8988T (cell line): Measurements from ENCODE around the gene HSD3B7.

Source experiments
- DNase-seq: peaks from one replicate; pipeline ENCODE4 v3.0.0; 2011

The HSD3B7 gene

DNA sequence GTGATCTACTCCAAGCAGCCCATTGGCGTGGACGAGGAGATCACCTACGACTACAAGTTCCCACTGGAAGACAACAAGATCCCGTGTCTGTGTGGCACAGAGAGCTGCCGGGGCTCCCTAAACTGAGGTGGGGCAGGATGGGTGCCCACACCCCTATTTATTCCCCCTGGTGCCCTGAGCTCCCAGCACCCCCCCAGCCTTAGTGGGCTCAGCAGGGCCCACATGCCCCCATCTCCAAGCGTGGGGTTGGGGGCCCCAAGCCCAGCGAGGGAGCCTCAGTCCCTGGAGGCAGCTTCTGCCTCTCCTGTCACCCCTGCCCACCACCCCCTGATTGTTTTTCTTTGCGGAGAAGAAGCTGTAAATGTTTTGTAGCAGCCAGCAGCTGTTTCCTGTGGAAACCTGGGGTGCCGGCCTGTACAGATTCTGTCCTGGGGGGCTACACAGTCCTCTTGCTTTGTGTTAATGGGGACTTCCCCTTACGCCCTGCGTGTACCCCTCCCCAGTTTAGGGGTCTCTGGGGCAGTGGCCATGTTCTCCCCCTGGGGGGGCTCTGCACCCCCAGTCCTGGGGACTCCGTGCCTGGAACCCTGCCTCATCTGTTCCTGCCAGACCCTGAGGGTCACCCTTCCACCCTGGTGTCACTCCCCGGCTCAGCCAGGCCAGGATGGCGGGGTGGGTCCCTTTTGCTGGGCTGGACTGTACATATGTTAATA, 953 bp upstream of the HSD3B7 start:
- DNase-seq = no peak

DNA sequence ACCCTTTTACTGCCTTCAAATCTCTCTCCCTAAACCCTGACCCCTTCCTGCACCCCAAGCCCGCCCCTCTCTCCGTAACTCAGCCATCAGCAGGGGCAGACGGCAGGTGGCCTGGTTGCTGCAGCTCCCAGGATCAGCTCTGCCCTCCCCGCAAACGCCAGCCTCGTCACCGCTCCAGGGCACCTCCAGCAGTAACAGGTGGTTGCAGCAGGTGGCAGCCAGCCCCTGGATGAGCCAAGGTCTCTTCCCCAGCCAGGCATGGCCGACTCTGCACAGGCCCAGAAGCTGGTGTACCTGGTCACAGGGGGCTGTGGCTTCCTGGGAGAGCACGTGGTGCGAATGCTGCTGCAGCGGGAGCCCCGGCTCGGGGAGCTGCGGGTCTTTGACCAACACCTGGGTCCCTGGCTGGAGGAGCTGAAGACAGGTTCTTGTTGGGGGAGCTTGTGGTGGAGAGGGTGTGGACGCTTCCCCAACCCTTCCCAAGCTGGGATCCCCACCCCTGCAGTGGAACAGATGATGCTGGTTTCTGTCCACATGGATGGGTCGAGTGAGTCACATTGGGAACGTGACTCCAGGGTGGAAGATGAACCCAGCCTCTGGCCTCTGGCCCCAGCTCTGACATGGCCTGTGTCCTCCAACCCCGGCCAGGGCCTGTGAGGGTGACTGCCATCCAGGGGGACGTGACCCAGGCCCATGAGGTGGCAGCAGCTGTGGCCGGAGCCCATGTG, 558 bp downstream of the HSD3B7 start:
- no peak for DNase-seq

DNA sequence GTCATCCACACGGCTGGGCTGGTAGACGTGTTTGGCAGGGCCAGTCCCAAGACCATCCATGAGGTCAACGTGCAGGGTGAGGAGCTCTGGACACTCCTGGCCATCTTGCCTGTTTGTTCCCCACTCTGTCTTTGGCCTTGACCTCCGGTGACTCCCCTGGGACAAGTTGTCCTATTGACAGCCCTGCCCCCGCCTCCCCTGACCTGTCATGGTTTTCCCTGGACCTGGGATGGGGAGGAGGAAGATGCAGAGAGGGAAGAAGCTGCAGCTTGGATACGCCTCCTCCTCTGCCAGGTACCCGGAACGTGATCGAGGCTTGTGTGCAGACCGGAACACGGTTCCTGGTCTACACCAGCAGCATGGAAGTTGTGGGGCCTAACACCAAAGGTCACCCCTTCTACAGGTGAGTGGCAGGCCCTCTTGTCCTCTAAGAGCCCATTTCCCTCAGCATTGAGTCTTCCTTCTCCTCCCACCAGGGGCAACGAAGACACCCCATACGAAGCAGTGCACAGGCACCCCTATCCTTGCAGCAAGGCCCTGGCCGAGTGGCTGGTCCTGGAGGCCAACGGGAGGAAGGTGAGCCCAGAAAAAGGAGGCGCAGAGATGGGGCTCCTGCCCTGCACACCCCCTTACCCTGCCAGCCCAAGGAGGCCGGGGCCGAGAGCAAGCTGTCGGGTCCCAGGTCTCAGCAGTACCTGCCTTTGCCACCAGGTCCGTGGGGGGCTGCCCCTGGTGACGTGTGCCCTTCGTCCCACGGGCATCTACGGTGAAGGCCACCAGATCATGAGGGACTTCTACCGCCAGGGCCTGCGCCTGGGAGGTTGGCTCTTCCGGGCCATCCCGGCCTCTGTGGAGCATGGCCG, 1.4 kb downstream of the HSD3B7 start:
- no peak for DNase-seq

DNA sequence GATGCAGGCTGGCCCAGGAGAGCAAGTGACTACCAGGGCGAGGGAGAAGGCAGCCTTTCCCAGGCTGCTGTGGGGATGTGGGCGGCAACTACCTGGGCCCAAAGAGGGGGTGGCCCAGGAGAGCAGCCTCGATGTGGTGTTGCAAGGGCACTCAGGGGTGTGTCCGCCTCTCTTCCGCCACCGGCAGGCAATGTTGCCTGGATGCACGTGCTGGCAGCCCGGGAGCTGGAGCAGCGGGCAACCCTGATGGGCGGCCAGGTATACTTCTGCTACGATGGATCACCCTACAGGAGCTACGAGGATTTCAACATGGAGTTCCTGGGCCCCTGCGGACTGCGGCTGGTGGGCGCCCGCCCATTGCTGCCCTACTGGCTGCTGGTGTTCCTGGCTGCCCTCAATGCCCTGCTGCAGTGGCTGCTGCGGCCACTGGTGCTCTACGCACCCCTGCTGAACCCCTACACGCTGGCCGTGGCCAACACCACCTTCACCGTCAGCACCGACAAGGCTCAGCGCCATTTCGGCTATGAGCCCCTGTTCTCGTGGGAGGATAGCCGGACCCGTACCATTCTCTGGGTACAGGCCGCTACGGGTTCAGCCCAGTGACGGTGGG, 2.7 kb downstream of the HSD3B7 start:
- no peak for DNase-seq

DNA sequence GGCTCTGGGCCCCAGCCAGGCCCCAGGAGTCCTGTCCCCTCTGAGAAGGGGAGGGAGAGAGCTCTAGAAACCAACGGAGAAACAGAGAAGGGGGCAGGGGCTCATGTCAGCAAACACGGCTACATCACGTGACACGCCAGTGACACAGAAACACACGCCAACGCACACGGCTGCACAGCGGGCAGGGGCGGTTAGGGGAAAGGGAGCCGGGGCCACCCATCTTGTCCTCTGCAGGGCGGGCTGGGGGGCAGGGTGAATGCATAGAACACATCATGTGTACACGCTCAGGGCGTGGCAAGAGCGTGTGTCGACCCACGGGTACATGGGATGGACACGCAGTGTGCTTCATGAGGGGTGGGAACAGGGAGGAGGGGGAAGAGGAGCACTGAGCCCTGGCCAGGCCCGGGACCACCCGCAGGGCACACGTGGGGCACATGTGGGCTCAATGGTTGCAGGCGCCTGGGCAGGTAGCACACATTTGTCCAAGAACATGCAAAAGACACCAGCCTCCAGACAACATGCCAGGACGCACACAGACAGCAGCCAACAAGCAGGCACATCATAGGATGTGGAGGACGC, 4.6 kb downstream of the HSD3B7 start:
- DNase-seq = no peak

DNA sequence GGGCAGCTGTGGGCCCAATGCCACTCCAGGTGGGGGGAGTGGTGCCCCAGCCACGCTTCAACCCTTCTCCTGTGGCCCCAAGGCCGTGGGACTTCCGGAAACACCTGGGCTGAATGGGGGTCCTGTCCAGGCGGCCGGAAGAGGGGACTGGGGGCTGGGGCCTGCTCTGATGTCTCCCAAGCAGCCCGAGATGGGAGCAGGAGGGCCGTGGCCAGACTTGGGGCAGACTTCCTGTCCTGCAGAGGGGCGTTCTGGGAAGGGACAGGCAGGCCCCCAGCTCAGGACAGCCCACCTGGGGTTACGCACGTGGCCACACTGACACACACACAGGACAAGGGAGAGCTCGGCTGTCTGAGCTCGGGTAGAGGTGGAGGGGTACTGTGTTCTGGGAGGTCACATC, 5.1 kb downstream of the HSD3B7 start:
- DNase-seq = no peak

DNA sequence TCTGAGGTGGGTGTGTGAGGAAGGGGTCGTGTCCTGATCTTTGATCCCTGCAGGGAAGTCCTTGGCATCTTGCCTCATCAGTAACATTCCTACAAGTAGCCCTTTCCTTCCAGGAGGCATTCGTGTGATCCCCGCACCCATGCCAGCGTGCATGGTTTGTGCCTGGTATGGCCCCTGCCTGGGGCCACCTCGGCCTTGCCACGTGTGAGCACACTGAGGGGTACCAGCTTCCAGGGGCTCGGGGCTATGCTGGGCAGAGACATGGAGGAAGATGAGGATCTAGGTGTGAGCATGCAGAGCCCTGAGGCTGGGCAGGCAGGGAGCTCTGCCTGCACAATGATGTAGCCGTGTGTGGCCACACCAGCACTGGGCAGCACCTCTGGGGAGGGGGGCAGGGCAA, 6.0 kb downstream of the HSD3B7 start:
- DNase-seq = no peak

DNA sequence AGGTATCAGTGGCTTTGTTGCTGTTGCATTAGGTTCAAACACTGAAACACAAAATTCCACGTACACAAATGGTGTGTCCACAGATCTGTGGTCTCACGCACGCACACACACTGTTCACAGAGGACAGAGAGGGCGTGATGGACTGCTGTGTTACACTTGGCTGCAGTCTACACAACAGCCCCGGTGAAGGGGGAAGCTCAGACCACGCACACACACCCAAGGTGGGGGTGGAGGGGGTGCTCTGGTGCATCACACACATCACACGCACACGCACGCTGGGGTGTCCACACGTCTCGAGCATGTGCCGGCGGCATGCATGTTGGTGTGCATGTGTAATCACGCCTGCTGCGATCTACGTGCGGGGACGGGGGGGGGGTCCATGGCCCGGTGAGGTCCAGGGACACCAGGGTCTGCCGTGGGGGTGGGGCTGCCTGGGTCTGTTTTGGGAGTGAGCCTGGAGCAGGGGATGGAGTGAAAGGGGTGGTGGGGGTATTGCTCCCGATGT, 7.3 kb downstream of the HSD3B7 start:
- DNase-seq = no peak

DNA sequence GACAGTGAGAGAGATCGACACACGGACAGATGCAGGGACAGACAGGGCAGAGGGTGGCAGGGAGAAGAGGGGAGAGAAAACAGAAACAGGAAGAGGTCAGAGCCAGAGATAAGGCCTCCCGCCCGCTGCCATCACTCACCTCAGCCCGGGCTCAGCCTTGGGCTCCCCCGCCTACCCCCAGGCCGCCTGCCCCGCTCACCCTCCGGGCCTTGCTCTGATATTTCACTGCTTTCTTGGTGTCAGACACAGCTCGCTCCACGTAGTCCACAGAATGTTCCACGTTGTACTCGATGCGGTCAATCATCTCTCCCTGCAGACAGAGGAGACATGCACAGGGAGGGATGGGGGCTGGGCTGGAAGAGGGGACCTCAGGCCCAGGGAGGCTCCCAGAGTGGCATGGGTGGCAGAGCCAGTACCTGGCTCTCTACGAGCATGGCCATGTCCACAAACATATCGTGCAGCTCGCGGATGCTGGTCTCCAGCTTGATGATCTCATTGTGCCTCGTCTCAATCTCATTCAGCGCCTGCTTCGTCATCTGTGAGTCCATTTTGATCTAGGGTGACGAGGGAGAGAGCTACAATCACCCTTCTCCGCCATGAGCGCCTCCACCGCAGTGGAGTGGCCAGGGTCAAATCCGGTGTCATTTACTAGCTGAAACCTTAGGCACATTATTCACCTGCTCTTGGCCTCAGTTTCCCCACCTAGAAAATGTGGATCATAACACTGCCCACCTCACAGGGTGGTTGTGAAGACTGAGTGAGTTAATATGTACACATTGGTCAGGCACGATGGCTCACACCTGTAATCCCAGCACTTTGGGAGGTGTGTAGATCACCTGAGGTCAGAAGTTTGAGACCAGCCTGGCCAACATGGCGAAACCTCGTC, 8.2 kb downstream of the HSD3B7 start:
- no peak for DNase-seq

DNA sequence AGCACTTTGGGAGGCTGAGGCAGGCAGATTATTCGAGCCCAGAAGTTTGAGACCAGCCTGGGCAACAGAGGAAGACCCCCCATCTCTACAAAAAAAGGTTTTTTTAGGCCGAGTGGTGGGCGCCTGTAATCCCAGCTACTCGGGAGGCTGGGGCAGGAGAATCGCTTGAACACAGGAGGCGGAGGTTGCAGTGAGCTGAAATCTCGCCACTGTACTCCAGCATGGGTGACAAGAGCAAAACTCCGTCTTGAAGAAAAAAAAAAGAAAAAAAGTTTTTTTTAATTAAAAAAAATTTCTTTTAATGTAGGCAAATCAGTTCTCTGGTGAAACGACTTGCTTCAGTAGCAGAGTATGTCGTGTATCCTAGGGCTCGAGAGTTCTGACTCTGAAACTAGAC, 10.9 kb downstream of the HSD3B7 start:
- no peak for DNase-seq

DNA sequence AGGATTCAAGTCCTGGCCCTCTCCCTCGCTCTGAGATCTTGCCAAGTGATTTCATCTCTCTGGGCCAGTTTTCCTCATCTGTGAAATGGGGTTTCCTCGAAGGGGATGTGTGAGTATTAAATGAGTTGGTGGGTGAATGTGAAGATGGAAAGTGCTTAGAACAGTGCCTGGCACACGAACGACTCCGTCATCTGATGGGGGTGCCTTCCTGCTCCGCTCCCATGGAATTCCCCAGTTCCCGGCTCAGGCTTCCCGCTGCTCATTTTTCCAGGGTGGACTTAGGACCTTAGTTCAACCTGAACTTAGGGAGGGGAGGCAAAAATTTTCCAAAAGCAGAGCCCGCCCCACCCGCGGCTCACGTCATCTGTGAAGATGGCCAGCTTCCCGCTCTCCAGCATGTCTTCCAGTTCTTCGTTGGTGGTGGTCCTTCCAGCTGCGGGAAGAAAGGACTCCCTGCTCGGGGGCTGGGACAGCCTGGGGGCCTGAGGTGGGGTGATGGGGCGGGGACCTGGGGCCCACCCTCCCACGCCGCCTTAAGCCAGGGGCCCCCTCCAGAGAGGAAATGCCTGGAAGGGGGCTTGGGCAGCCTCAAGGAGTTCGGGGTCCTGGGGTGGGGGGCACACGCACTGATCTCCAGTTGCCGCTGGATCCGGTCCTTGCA, 11.4 kb downstream of the HSD3B7 start:
- DNase-seq = no peak

DNA sequence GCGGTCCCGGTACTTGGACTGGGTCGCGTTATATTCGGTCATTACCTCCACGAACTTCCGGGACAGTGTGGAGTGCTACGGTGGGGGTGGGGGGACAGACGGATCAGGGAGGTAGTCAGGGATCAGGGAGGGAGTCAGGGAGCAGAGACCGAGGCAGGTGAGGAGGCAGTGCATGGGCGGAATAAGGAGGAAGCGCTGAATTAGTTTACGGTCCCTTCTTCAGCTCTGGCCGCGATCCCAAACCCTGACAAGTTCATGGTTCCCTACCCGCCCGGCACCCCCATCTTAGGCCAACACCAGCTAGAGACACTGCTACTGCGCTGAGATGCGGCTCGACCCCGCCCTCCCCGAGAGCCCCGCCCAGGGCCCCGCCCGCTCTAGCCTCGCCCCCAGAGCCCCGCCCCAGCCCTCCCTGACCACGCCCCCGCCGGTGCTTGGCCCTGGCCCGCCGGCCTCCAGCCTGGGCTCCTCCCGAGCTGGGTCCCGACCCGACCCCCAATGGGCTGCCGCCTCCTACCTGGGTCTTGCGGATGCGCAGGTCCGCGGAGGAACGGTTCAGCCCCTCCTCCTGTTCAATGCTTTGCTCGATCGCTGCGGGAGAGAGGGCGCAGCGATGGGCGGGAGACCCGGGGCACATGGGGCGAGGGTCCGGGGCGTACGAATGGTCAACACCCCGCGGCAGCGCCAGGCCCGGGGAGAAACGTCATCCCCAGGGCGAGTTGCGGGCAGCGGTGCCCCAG, 12.1 kb downstream of the HSD3B7 start:
- DNase-seq = peak; percentile 82

DNA sequence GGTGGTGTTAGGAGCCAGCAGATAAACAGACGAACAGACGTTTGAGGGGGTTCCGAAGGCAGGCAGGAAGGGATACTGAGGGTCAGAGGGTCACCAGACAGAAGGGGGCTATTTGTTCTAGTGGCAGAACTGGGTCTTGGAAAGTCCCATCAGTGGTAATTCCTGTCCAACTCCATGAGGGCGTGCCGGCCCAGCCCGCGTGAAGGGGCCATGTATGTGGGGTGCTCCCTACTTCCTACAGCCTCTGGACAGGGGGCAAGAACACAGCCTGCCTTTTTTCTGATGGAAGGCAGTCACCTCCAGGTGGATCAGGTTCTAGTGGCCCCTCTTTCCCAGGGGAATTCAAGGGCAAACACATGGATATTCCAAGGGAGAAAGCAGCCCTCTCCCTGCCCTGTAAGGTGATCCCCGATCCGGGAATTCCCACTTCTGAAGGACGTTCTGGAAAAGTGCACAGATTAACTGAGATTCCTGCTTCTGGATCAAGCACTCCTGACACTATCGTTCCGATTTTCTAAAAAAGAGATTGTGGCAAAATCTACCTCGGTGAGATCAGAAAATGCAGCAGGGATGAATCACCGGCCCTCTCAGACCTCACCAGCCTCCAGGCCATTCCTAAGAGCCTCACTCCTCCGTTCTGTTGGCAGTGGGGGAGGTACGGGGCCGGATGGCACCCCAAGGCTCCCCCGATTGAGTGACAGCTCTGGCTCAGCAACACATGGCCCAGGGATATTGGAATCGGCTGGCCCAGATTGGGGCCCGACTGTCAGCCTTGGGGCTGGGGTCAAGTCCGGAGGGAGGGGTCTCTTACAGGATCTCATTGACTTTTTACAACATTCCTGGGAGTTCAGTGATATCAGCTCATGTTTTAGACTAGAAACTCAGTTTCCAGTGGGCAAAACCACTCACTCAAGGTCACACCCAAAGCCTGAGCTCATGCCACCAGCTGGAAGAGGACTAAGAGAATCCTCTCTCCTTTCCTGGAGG, 13.0 kb downstream of the HSD3B7 start:
- DNase-seq = peak; percentile 77

DNA sequence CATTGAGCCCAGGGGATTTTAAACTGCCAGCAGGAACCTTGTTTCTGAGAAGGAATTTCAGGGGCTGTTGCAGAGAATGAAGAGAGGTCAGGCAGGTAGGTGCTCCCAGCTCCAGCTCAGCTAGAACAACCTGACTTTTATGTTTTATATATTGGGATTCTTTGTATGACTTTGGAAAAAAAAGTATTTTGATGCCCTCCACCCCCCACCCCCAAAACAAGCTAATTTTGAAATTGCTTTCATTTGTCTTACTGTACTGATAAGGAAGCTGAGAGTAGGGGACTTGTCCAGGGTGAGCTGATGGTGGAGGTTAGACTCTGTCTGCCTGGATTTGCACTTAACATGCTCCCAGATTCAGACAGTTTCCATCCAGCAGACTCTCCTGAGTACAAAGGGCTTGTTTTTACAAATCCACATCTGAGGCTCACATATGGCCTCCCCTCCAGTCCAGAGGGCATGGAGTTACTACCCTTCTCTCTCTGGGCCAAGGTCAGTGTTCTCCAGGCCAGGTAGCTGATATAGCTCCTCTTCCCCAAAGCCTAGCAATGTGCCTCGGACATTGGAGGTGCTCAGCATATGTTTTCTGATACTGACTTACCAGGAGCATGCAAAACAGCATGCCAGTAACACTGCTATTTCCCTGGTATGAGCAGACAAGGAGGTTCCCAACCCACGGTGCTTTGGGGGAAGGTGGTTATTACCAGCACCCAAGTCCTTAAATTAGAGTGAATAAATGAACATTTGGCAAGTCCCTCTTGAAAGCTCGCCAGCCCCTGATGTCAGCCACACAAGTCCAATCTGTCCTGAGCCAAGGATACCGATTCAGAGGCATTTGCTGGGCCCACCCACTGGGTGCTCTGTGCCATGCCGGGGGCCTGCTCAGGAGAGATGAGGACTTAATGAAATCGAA, 14.1 kb downstream of the HSD3B7 start:
- DNase-seq = no peak

DNA sequence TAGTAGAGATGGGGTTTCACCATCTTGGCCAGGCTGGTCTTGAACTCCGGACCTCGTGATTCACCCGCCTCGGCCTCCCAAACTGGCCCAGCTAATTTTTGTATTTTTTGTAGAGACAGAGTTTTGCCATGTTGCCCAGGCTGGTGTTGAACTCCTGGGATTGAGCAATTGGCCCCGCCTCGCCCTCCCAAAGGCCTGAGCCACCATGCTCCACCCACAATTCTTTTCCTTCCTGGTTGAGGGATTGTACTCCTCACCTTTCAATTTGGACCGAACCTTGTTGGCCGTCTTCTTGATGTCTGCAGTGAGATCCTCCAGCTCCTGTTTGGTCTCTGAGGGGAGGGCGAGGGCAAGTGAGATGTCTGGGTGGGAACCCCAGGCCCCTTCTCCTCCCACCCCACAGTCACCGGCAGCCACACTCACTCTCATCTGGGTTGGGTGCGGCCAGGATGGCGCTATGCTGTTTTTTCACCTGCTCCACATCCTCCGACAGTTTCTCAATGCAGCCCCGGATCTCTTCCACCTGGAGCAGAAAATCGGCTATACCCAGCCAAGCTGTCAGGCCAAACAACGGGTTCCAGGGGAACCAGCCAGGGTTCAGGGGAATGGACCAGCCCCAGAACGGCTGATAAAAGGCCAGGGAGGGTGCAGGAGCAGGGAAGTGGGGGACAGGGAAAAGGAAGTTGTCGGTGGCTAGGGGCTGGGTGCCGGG, 15.8 kb downstream of the HSD3B7 start:
- DNase-seq = no peak

DNA sequence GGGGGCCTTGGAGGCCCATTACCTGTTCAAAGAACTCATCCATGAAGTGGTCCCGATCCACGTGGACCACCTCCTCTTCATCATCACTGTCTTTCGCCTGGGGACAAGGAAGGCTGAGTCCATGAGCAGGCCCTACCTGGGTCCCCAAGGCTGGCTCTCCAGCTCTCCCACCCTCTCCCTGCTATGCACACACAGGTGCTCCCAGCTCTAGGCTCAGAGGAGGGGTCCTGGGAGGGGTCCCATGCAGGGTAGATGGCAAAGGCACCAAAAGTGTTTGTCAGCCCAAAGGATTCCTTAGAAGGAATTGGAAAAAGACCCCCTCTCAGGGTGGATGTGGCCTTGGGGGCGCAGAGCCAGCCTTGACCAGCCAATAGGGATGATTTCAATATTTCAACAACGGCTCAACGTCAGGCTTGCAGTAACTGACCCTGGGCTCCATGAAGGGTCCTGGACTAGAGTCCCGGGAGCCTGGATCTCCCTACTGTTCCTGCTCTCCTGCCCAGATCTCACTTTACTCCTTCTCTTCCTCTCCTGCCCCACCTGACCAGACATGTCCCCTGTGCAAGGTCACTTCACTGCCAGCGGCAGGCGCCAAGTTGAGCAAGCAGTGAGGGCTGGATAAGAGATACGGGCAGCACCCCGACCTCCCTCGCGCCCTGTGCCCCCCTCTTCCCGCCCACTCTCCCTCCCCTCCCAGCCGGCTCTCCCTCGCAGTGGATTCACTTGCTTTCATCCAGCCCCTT, 16.7 kb downstream of the HSD3B7 start:
- no peak for DNase-seq
